ENCODE results near the gene SLC8A1.

The SLC8A1 gene

GRCh38 chr2:40480596-40480995 is 28.7 kb upstream of the SLC8A1 start:
- TF ChIP-seq SNAI2 (CRISPR knock-in tag; IDR thresholded peaks at IDR 0.05) (no peak), TSHZ2 (CRISPR knock-in tag; IDR thresholded peaks at IDR 0.05) (no peak), PPARA (CRISPR knock-in tag; IDR thresholded peaks at IDR 0.05; ENCODE audit: borderline replicate concordance) (no peak), OSR1 (CRISPR knock-in tag; IDR thresholded peaks at IDR 0.05) (no peak), GLIS3 (CRISPR knock-in tag; IDR thresholded peaks at IDR 0.05) (no peak), BACH2 (CRISPR knock-in tag; IDR thresholded peaks at IDR 0.05; ENCODE audit: borderline replicate concordance) (no peak), ARNTL (CRISPR knock-in tag; IDR thresholded peaks at IDR 0.05; ENCODE audit: borderline replicate concordance, low read depth) (no peak), TOX (CRISPR knock-in tag; IDR thresholded peaks at IDR 0.05; ENCODE audit: borderline replicate concordance) (no peak)
- no peak for ATAC-seq

GRCh38 chr2:40480073-40480472 is 28.2 kb upstream of the SLC8A1 start:
- ATAC-seq, result no peak
- TF ChIP-seq ESRRG (CRISPR knock-in tag; IDR thresholded peaks at IDR 0.05), result no peak
- TF ChIP-seq ZNF8 (CRISPR knock-in tag; IDR thresholded peaks at IDR 0.05), result no peak
- TF ChIP-seq ARNTL (CRISPR knock-in tag; IDR thresholded peaks at IDR 0.05; ENCODE audit: borderline replicate concordance, low read depth), result no peak
- no peak for TF ChIP-seq RARB (CRISPR knock-in tag; IDR thresholded peaks at IDR 0.05)
- TF ChIP-seq TSHZ2 (CRISPR knock-in tag; IDR thresholded peaks at IDR 0.05), result no peak
- TF ChIP-seq TCF4 (CRISPR knock-in tag; IDR thresholded peaks at IDR 0.05; ENCODE audit: borderline replicate concordance), result no peak
- no peak for TF ChIP-seq ZNF70 (CRISPR knock-in tag; IDR thresholded peaks at IDR 0.05)
- TF ChIP-seq OSR1 (CRISPR knock-in tag; IDR thresholded peaks at IDR 0.05), result no peak
- no peak for TF ChIP-seq ZFP30 (CRISPR knock-in tag; IDR thresholded peaks at IDR 0.05)
- TF ChIP-seq PPARA (CRISPR knock-in tag; IDR thresholded peaks at IDR 0.05; ENCODE audit: borderline replicate concordance), result no peak
- TF ChIP-seq PATZ1 (CRISPR knock-in tag; IDR thresholded peaks at IDR 0.05; ENCODE audit: borderline replicate concordance), result no peak
- TF ChIP-seq CREB5 (CRISPR knock-in tag; IDR thresholded peaks at IDR 0.05; ENCODE audit: low read depth), result no peak
- no peak for TF ChIP-seq CSDC2 (CRISPR knock-in tag; IDR thresholded peaks at IDR 0.05)
- no peak for TF ChIP-seq BACH2 (CRISPR knock-in tag; IDR thresholded peaks at IDR 0.05; ENCODE audit: borderline replicate concordance)
- TF ChIP-seq ZNF565 (CRISPR knock-in tag; conservative IDR thresholded peaks at IDR 0.05; ENCODE audit: low read depth), result no peak
- TF ChIP-seq SNAI2 (CRISPR knock-in tag; IDR thresholded peaks at IDR 0.05), result no peak

GRCh38 chr2:40477361-40477760 is 25.5 kb upstream of the SLC8A1 start:
- ATAC-seq, result no peak
- no peak for TF ChIP-seq PPARA (CRISPR knock-in tag; IDR thresholded peaks at IDR 0.05; ENCODE audit: borderline replicate concordance)
- TF ChIP-seq ZFP3 (CRISPR knock-in tag; IDR thresholded peaks at IDR 0.05), result no peak
- no peak for TF ChIP-seq BACH2 (CRISPR knock-in tag; IDR thresholded peaks at IDR 0.05; ENCODE audit: borderline replicate concordance)
- TF ChIP-seq ZNF70 (CRISPR knock-in tag; IDR thresholded peaks at IDR 0.05), result no peak
- TF ChIP-seq TOX (CRISPR knock-in tag; IDR thresholded peaks at IDR 0.05; ENCODE audit: borderline replicate concordance), result no peak
- no peak for TF ChIP-seq CSRNP3 (CRISPR knock-in tag; IDR thresholded peaks at IDR 0.05)
- TF ChIP-seq TSHZ2 (CRISPR knock-in tag; IDR thresholded peaks at IDR 0.05), result no peak
- TF ChIP-seq ISL1 (CRISPR knock-in tag; IDR thresholded peaks at IDR 0.05), result no peak
- no peak for TF ChIP-seq POU6F1 (CRISPR knock-in tag; IDR thresholded peaks at IDR 0.05; ENCODE audit: borderline replicate concordance, low read depth)
- no peak for TF ChIP-seq ZNF8 (CRISPR knock-in tag; IDR thresholded peaks at IDR 0.05)

Measured in SK-N-SH treated with all-trans-retinoic acid at 6 μM for 48 hours (cell line).